SJCRH30 (cell line): Measurements from ENCODE around the gene LAGE3. TPM values are rescaled to one million over a fixed set of nuclear protein-coding genes. Genes with fewer than 3 reads are reported as not detected.

Source experiments
- DNase-seq, 2 experiments: peaks; one replicate each; pipeline ENCODE4 v3.0.0-alpha.2; 2015 to 2020
- H3K27ac ChIP-seq: fragments of 250-450 bp; sonication (Bioruptor Pico); 2 replicates; pipeline ENCODE4 v1.5.1; 2020; ENCODE audit warnings: mild to moderate bottlenecking, moderate library complexity
- H3K27me3 ChIP-seq: fragments of 250-450 bp; sonication (Bioruptor Pico); 2 replicates; pipeline ENCODE4 v1.5.1; 2020; ENCODE audit warnings: mild to moderate bottlenecking, moderate library complexity
- H3K36me3 ChIP-seq: fragments of 250-450 bp; sonication (Bioruptor Pico); 2 replicates; pipeline ENCODE4 v1.5.1; 2020; ENCODE audit warnings: mild to moderate bottlenecking, moderate library complexity
- H3K4me1 ChIP-seq: fragments of 250-450 bp; sonication (Bioruptor Pico); 2 replicates; pipeline ENCODE4 v1.5.1; 2020; ENCODE audit warnings: mild to moderate bottlenecking, moderate library complexity
- H3K4me3 ChIP-seq: fragments of 250-450 bp; sonication (Bioruptor Pico); 2 replicates; pipeline ENCODE4 v1.5.1; 2020; ENCODE audit warnings: mild to moderate bottlenecking, moderate library complexity
- H3K9me3 ChIP-seq: fragments of 250-450 bp; sonication (Bioruptor Pico); replicated peaks from 2 replicates; pipeline ENCODE4 v1.5.1; 2020; ENCODE audit warnings: mild to moderate bottlenecking, moderate library complexity
- total RNA-seq: library from RNA; depleted of rRNA; stranded (reverse); fragments of >200 nt; shearing (Covaris generic); gene quantifications from 2 replicates; pipeline ENCODE4 v1.2.3, GENCODE V29; 2014; rRNA removed

Gene LAGE3
- total RNA-seq, 1 experiment from 2014 or later: 21.0 TPM

GRCh38 chrX:154430916-154431315 lies 48.2 kb downstream of the LAGE3 start:
- Histone ChIP-seq H3K27me3 (no peaks in the 10 kb centered on the region), H3K4me1 (no peaks in the 10 kb centered on the region), H3K27ac (no peak overlapping the region), H3K4me3 (no peak overlapping the region), H3K9me3 (no peaks in the 10 kb centered on the region), H3K36me3 (0 out of 2 replicates have a peak, but pooled peaks cover 2% of the 10 kb centered on the region)
- no peak for DNase-seq

DNA sequence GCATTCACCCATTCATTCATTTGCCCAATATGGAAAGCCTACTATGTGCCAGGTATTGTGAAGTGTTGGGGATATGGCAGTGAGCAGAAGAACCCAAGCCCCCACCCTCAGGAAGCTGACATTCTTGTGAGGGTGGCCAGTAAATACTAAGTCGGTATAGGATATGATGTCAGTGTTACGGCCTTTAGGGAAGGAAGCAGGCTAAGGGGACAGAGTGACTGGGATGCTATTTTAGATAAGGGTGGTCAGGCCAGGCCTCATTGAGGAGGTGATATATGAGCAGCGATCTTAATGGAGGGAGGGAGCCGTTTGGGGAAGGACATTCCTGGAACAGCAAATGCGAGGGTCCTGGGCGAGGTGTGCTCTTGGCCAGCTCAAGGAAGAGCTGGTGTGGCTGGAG lies 48.6 kb downstream of the LAGE3 start:
- Histone ChIP-seq H3K36me3 (0 out of 2 replicates have a peak, but pooled peaks cover 2% of the 10 kb centered on the region), H3K9me3 (no peaks in the 10 kb centered on the region), H3K27ac (no peak overlapping the region), H3K27me3 (no peaks in the 10 kb centered on the region), H3K4me1 (no peaks in the 10 kb centered on the region), H3K4me3 (no peak overlapping the region)
- DNase-seq: no peak

- H3K36me3 ChIP-seq: 0 out of 2 replicates have a peak, but pooled peaks cover under 1% of the 10 kb centered on the region
- H3K27me3 ChIP-seq: no peaks in the 10 kb centered on the region
- H3K27ac ChIP-seq: no peak overlapping the region
- H3K9me3 ChIP-seq: no peaks in the 10 kb centered on the region
- no peak overlapping the region for H3K4me3 ChIP-seq
- H3K4me1 ChIP-seq: no peaks in the 10 kb centered on the region
- DNase-seq: no peak
Measured at GRCh38 chrX:154429711-154430110, 49.4 kb downstream of the LAGE3 start.

- DNase-seq: peak; percentile 93 to 94
- Histone ChIP-seq H3K36me3 (no peaks in the 10 kb centered on the region), H3K9me3 (no peaks in the 10 kb centered on the region), H3K4me3 (peak within 1 kb of the TSS; percentile 88), H3K4me1 (no peaks in the 10 kb centered on the region), H3K27ac (peak within 1 kb of the TSS; percentile 18; the same call in 1 of the 2 replicates), H3K27me3 (no peaks in the 10 kb centered on the region)
Measured at GRCh38 chrX:154428176-154429171, 50.6 kb downstream of the LAGE3 start, which contains the start of gene ATP6AP1. Gene ATP6AP1, plus strand, starts transcription at chrX:154428677. Its CDS starts 16 bp downstream, at chrX:154428693.

Other genes starting within 250 kb of the LAGE3 start
- not detected in 2 replicates for gene OPN1MW3, start 221.7 kb downstream of the LAGE3 start, total RNA-seq
- not detected in 2 replicates for gene TEX28, start 184.2 kb downstream of the LAGE3 start, total RNA-seq
- gene TKTL1, start 183.5 kb downstream of the LAGE3 start, total RNA-seq: 1.1 TPM in 1 of 2 replicates, not detected in the other
- gene FLNA, start 104.6 kb downstream of the LAGE3 start, total RNA-seq: 142 and 173 TPM in 2 replicates
- gene EMD, start 100.0 kb downstream of the LAGE3 start, total RNA-seq: 40.1 and 41.3 TPM in 2 replicates
- 3,093 and 3,558 TPM in 2 replicates for gene RPL10, start 80.9 kb downstream of the LAGE3 start, total RNA-seq
- gene DNASE1L1, start 70.0 kb downstream of the LAGE3 start, total RNA-seq: 20.9 and 21.7 TPM in 2 replicates
- 8.1 and 12.1 TPM in 2 replicates for gene TAFAZZIN, start 67.7 kb downstream of the LAGE3 start, total RNA-seq
- 30.4 and 32.0 TPM in 2 replicates for gene ATP6AP1, start 50.6 kb downstream of the LAGE3 start, total RNA-seq
- 66.8 and 75.8 TPM in 2 replicates for gene GDI1, start 42.1 kb downstream of the LAGE3 start, total RNA-seq
- gene FAM50A, start 35.1 kb downstream of the LAGE3 start, total RNA-seq: 44.2 and 48.7 TPM in 2 replicates
- 2.3 and 12.8 TPM in 2 replicates for gene PLXNA3, start 21.0 kb downstream of the LAGE3 start, total RNA-seq
- gene UBL4A, start 7.3 kb upstream of the LAGE3 start, total RNA-seq: 39.4 and 40.8 TPM in 2 replicates
- gene SLC10A3, start 11.3 kb upstream of the LAGE3 start, total RNA-seq: 13.2 and 13.7 TPM in 2 replicates
- 12.2 and 13.6 TPM in 2 replicates for gene FAM3A, start 37.0 kb upstream of the LAGE3 start, total RNA-seq
- gene G6PD, start 67.6 kb upstream of the LAGE3 start, total RNA-seq: 19.4 and 21.9 TPM in 2 replicates
- 9.5 and 10.5 TPM in 2 replicates for gene IKBKG, start 68.3 kb upstream of the LAGE3 start, total RNA-seq
- not detected in 2 replicates for gene CTAG1A, start 105.9 kb upstream of the LAGE3 start, total RNA-seq
- not detected in 2 replicates for gene CTAG1B, start 140.0 kb upstream of the LAGE3 start, total RNA-seq
- gene CTAG2, start 174.3 kb upstream of the LAGE3 start, total RNA-seq: 4.1 and 4.2 TPM in 2 replicates